Measurements from ENCODE around the gene GOLGA6C.
"Not testable (repeated sequence)": the region's sequence is repeated elsewhere in the genome, so short reads cannot be mapped to it uniquely, and the experiment has no call there.

DNA sequence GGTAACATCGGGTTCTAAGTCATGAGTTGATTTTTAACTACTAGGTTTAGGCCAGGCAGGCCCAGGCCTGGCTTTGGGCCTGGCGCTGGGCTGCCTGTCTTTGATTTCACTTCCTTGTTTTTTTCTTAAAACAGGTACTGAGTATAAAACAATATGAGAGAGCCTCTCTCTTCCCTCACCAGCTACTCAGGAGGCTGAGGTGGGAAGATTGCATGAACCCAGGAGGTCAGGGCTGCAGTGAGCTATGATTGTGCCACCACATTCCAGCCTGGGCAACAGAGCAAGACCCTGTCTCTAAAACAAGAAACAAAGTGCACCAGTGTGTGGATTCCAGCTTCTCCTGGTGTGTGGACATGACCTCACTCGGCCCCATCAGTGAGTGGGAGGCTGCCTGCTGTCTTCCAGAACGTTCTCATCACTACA lies 38.6 kb upstream of the GOLGA6C start:
- TF ChIP-seq EZH2 (IDR thresholded peaks at IDR 0.05; ENCODE audit: borderline replicate concordance, low read depth, low read length); RBM39 (optimal IDR thresholded peaks at IDR 0.05; ENCODE audit: low read depth, low read length); RAD21 (CRISPR knock-in tag; conservative IDR thresholded peaks at IDR 0.05 in 1 of 2, IDR thresholded peaks at IDR 0.05 in 1 of 2); POLR2AphosphoS5 (IDR thresholded peaks at IDR 0.05; ENCODE audit: control insufficient read depth, insufficient read depth, low read depth, low read length); NFE2L1 (tag; IDR thresholded peaks at IDR 0.05; ENCODE audit: borderline replicate concordance, low read depth); RBM22 (IDR thresholded peaks at IDR 0.05; ENCODE audit: low read depth, low read length, poor library complexity, severe bottlenecking); ARNT (IDR thresholded peaks at IDR 0.05); CCAR2 (IDR thresholded peaks at IDR 0.05; ENCODE audit: low read depth, low read length): not testable (repeated sequence)
